HCT116 (cell line): ENCODE results near the gene MAPK1.

ENCODE experiments used
- EGR1 ChIP-seq: IDR thresholded peaks from 2 replicates; pipeline ENCODE4 v1.6.1; 2012; ENCODE audit warnings: low read depth
- EZH2 ChIP-seq: fragments of 200-600 bp; sonication (generic); IDR thresholded peaks from 2 replicates; pipeline ENCODE4 v1.6.1; 2017; ENCODE audit warnings: antibody characterized with exemption, mixed run types
- EZH2phosphoT487 ChIP-seq: fragments of 200-600 bp; IDR thresholded peaks from 2 replicates; pipeline ENCODE4 v1.6.1; 2018; ENCODE audit warnings: antibody characterized with exemption, borderline replicate concordance
- JUND ChIP-seq: IDR thresholded peaks from 2 replicates; pipeline ENCODE4 v1.6.1; 2012
- POLR2A ChIP-seq: IDR thresholded peaks from 2 replicates; pipeline ENCODE4 v1.7.0; 2011; ENCODE audit warnings: borderline replicate concordance; ENCODE audit not compliant: insufficient read depth, insufficient read length; ENCODE audit errors: extremely low read depth
- POLR2AphosphoS5 ChIP-seq: IDR thresholded peaks from 2 replicates; pipeline ENCODE4 v1.6.1; 2011; ENCODE audit warnings: mild to moderate bottlenecking, low read depth, low read length, moderate library complexity
- REST ChIP-seq: IDR thresholded peaks from 2 replicates; pipeline ENCODE4 v1.6.1; 2012; ENCODE audit warnings: low read depth
- SP1 ChIP-seq: IDR thresholded peaks from 2 replicates; pipeline ENCODE4 v1.6.1; 2012; ENCODE audit warnings: low read depth
- ZFX ChIP-seq: fragments of 450-650 bp; IDR thresholded peaks from 2 replicates; pipeline ENCODE4 v1.6.1; 2017
- TF ChIP-seq, protein P1 (sequence below): IDR thresholded peaks from 2 replicates; pipeline ENCODE4 v1.6.1; 2011; ENCODE audit warnings: mild to moderate bottlenecking, low read length, moderate library complexity; ENCODE audit not compliant: insufficient replicate concordance; ENCODE audit errors: extremely low read depth
- TF ChIP-seq, protein P2 (sequence below), 3 experiments: fragments of 200-600 bp in 1 of 3; sonication (generic) in 1 of 3; IDR thresholded peaks in 2 of 3; conservative IDR thresholded peaks in 1 of 3; 2 replicates each; pipeline ENCODE4 v1.5.1; 2012 to 2017; ENCODE audit warnings: low read depth in 2 of 3, low read length in 2 of 3, antibody characterized with exemption in 1 of 3, borderline replicate concordance in 1 of 3, control low read depth in 1 of 3, mild to moderate bottlenecking in 1 of 3, mixed read lengths in 1 of 3, mixed run types in 1 of 3, moderate library complexity in 1 of 3; ENCODE audit not compliant: insufficient read depth in 1 of 3

- TF ChIP-seq SP1, result no peak
- TF ChIP-seq, protein P1, sequence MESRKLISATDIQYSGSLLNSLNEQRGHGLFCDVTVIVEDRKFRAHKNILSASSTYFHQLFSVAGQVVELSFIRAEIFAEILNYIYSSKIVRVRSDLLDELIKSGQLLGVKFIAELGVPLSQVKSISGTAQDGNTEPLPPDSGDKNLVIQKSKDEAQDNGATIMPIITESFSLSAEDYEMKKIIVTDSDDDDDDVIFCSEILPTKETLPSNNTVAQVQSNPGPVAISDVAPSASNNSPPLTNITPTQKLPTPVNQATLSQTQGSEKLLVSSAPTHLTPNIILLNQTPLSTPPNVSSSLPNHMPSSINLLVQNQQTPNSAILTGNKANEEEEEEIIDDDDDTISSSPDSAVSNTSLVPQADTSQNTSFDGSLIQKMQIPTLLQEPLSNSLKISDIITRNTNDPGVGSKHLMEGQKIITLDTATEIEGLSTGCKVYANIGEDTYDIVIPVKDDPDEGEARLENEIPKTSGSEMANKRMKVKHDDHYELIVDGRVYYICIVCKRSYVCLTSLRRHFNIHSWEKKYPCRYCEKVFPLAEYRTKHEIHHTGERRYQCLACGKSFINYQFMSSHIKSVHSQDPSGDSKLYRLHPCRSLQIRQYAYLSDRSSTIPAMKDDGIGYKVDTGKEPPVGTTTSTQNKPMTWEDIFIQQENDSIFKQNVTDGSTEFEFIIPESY, result no peak
- TF ChIP-seq, protein P2, sequence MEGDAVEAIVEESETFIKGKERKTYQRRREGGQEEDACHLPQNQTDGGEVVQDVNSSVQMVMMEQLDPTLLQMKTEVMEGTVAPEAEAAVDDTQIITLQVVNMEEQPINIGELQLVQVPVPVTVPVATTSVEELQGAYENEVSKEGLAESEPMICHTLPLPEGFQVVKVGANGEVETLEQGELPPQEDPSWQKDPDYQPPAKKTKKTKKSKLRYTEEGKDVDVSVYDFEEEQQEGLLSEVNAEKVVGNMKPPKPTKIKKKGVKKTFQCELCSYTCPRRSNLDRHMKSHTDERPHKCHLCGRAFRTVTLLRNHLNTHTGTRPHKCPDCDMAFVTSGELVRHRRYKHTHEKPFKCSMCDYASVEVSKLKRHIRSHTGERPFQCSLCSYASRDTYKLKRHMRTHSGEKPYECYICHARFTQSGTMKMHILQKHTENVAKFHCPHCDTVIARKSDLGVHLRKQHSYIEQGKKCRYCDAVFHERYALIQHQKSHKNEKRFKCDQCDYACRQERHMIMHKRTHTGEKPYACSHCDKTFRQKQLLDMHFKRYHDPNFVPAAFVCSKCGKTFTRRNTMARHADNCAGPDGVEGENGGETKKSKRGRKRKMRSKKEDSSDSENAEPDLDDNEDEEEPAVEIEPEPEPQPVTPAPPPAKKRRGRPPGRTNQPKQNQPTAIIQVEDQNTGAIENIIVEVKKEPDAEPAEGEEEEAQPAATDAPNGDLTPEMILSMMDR (IDR thresholded peaks at IDR 0.05 in 2 of 3, conservative IDR thresholded peaks at IDR 0.05 in 1 of 3; ENCODE audit: borderline replicate concordance in 1 of 3, insufficient read depth in 1 of 3, low read depth in 2 of 3, low read length in 2 of 3), result no peak
- no peak for TF ChIP-seq JUND
- TF ChIP-seq EGR1, result no peak
- no peak for TF ChIP-seq REST
- no peak for TF ChIP-seq EZH2phosphoT487
- no peak for TF ChIP-seq ZFX
- no peak for TF ChIP-seq POLR2A
- no peak for TF ChIP-seq EZH2
- TF ChIP-seq POLR2AphosphoS5, result no peak
These were observed 100.6 kb downstream of the MAPK1 start for GRCh38 chr22:21766691-21767462.
